ENCODE measurements around the gene RASL10B.
"Not testable (repeated sequence)": the region's sequence is repeated elsewhere in the genome, so short reads cannot be mapped to it uniquely, and the experiment has no call there.

Gene RASL10B

GRCh38 chr17:35731239-35731916 is at the start of gene RASL10B:
Gene RASL10B, plus strand, starts transcription at chr17:35731639. Its CDS starts 3,546 bp downstream, at chr17:35735185.
- DNase-seq (peak; percentile 41 to 46), ATAC-seq (peak; percentile 81)
- peak within 1 kb of the TSS; percentile 80 to 83 for H3K4me3 Mint-ChIP-seq
- H3K27me3 Mint-ChIP-seq = no peaks in the 10 kb centered on the region
- peak within 1 kb of the TSS; percentile 66 to 83 for H3K27ac Mint-ChIP-seq
- H3K4me1 Mint-ChIP-seq = peaks cover 30% of the 10 kb centered on the region
- H3K9me3 Mint-ChIP-seq = no peaks in the 10 kb centered on the region

- Mint-ChIP-seq H3K4me3 (no peak overlapping the region), H3K27ac (no peak overlapping the region), H3K27me3 (no peaks in the 10 kb centered on the region)
Measured at GRCh38 chr17:35683591-35683990, 47.8 kb upstream of the RASL10B start.

GRCh38 chr17:35684055-35684802 is 47.2 kb upstream of the RASL10B start:
- Mint-ChIP-seq H3K4me1 (peaks cover 3% of the 10 kb centered on the region), H3K27ac (no peak overlapping the region), H3K9me3 (no peaks in the 10 kb centered on the region), H3K4me3 (no peak overlapping the region), H3K27me3 (no peaks in the 10 kb centered on the region)
- no peak for ATAC-seq
- no peak for DNase-seq

More at GRCh38 chr17:35683591-35683990, 47.8 kb upstream of the RASL10B start:
- H3K4me1 Mint-ChIP-seq = peaks cover 10% of the 10 kb centered on the region
- no peak for ATAC-seq
- H3K9me3 Mint-ChIP-seq = no peaks in the 10 kb centered on the region
- DNase-seq = no peak

- H3K27ac Mint-ChIP-seq = no peak overlapping the region
Measured at GRCh38 chr17:35692512-35693210, 38.8 kb upstream of the RASL10B start.

GRCh38 chr17:35693662-35694061 is 37.8 kb upstream of the RASL10B start:
- Mint-ChIP-seq H3K4me3 (no peak overlapping the region), H3K27ac (no peak overlapping the region), H3K4me1 (no peaks in the 10 kb centered on the region), H3K9me3 (no peaks in the 10 kb centered on the region), H3K27me3 (no peaks in the 10 kb centered on the region)
- ATAC-seq = no peak
- DNase-seq = no peak

More at GRCh38 chr17:35692512-35693210, 38.8 kb upstream of the RASL10B start:
- H3K4me3 Mint-ChIP-seq = no peak overlapping the region
- DNase-seq = no peak
- no peaks in the 10 kb centered on the region for H3K27me3 Mint-ChIP-seq
- ATAC-seq = no peak
- no peaks in the 10 kb centered on the region for H3K9me3 Mint-ChIP-seq
- H3K4me1 Mint-ChIP-seq = no peaks in the 10 kb centered on the region

GRCh38 chr17:35694906-35695305 is 36.5 kb upstream of the RASL10B start:
- H3K27me3 Mint-ChIP-seq = no peaks in the 10 kb centered on the region
- no peaks in the 10 kb centered on the region for H3K9me3 Mint-ChIP-seq
- H3K4me3 Mint-ChIP-seq = no peak overlapping the region
- H3K27ac Mint-ChIP-seq = no peak overlapping the region
- DNase-seq (no peak), ATAC-seq (no peak)
- no peaks in the 10 kb centered on the region for H3K4me1 Mint-ChIP-seq

- Mint-ChIP-seq H3K27me3 (no peaks in the 10 kb centered on the region), H3K4me3 (no peak overlapping the region), H3K27ac (no peak overlapping the region), H3K4me1 (no peaks in the 10 kb centered on the region), H3K9me3 (no peaks in the 10 kb centered on the region)
- no peak for DNase-seq
- no peak for ATAC-seq
Measured at GRCh38 chr17:35695613-35696012, 35.8 kb upstream of the RASL10B start.

- no peak for ATAC-seq
- H3K27me3 Mint-ChIP-seq = no peaks in the 10 kb centered on the region
- no peak for DNase-seq
- peaks cover 0 to 7% of the 10 kb centered on the region in 2 donors for H3K9me3 Mint-ChIP-seq
- no peak overlapping the region for H3K27ac Mint-ChIP-seq
- no peaks in the 10 kb centered on the region for H3K4me1 Mint-ChIP-seq
- H3K4me3 Mint-ChIP-seq = no peak overlapping the region
Measured at GRCh38 chr17:35698800-35699199, 32.6 kb upstream of the RASL10B start.

- no peak for DNase-seq
- peaks cover 0 to 7% of the 10 kb centered on the region in 2 donors for H3K9me3 Mint-ChIP-seq
- H3K4me1 Mint-ChIP-seq = peaks cover 11% of the 10 kb centered on the region
- H3K27ac Mint-ChIP-seq = no peak overlapping the region
- no peaks in the 10 kb centered on the region for H3K27me3 Mint-ChIP-seq
- no peak for ATAC-seq
- no peak overlapping the region for H3K4me3 Mint-ChIP-seq
Measured at GRCh38 chr17:35700150-35700549, 31.3 kb upstream of the RASL10B start.

- no peak overlapping the region for H3K4me3 Mint-ChIP-seq
- H3K27ac Mint-ChIP-seq = no peak overlapping the region
- H3K9me3 Mint-ChIP-seq = peaks cover 0 to 7% of the 10 kb centered on the region in 2 donors
- peaks cover 12% of the 10 kb centered on the region for H3K4me1 Mint-ChIP-seq
- no peaks in the 10 kb centered on the region for H3K27me3 Mint-ChIP-seq
- ATAC-seq (no peak), DNase-seq (no peak)
Measured at GRCh38 chr17:35701491-35701890, 29.9 kb upstream of the RASL10B start.

GRCh38 chr17:35703308-35703707 is 28.1 kb upstream of the RASL10B start:
- not testable (repeated sequence) for H3K9me3 Mint-ChIP-seq, H3K27me3 Mint-ChIP-seq, ATAC-seq, DNase-seq, H3K4me3 Mint-ChIP-seq, H3K27ac Mint-ChIP-seq
- H3K4me1 Mint-ChIP-seq = peaks cover 28% of the 10 kb centered on the region

GRCh38 chr17:35705230-35705629 is 26.2 kb upstream of the RASL10B start:
- no peak overlapping the region for H3K27ac Mint-ChIP-seq
- no peaks in the 10 kb centered on the region for H3K27me3 Mint-ChIP-seq
- H3K4me1 Mint-ChIP-seq = peaks cover 36% of the 10 kb centered on the region
- ATAC-seq = no peak
- H3K9me3 Mint-ChIP-seq = peaks cover 0 to 7% of the 10 kb centered on the region in 2 donors
- DNase-seq = no peak
- H3K4me3 Mint-ChIP-seq = no peak overlapping the region

GRCh38 chr17:35705705-35706104 is 25.7 kb upstream of the RASL10B start:
- H3K4me1 Mint-ChIP-seq = peaks cover 36% of the 10 kb centered on the region
- no peak overlapping the region for H3K4me3 Mint-ChIP-seq
- H3K27me3 Mint-ChIP-seq = no peaks in the 10 kb centered on the region

GRCh38 chr17:35708149-35708548 is 23.3 kb upstream of the RASL10B start:
- Mint-ChIP-seq H3K4me3 (no peak overlapping the region), H3K27ac (no peak overlapping the region), H3K27me3 (no peaks in the 10 kb centered on the region), H3K4me1 (peaks cover 42% of the 10 kb centered on the region), H3K9me3 (no peaks in the 10 kb centered on the region)
- no peak for ATAC-seq
- DNase-seq = no peak

More at GRCh38 chr17:35705705-35706104, 25.7 kb upstream of the RASL10B start:
- ATAC-seq (no peak), DNase-seq (no peak)
- Mint-ChIP-seq H3K9me3 (peaks cover 0 to 7% of the 10 kb centered on the region in 2 donors), H3K27ac (no peak overlapping the region)

- ATAC-seq (no peak), DNase-seq (no peak)
- Mint-ChIP-seq H3K27me3 (no peaks in the 10 kb centered on the region), H3K4me1 (peaks cover 42% of the 10 kb centered on the region), H3K9me3 (no peaks in the 10 kb centered on the region), H3K27ac (no peak overlapping the region), H3K4me3 (no peak overlapping the region)
Measured at GRCh38 chr17:35708951-35709350, 22.5 kb upstream of the RASL10B start.

- no peaks in the 10 kb centered on the region for H3K27me3 Mint-ChIP-seq
- H3K4me1 Mint-ChIP-seq = peaks cover 34% of the 10 kb centered on the region
- H3K4me3 Mint-ChIP-seq = no peak overlapping the region
- DNase-seq (no peak), ATAC-seq (no peak)
- H3K9me3 Mint-ChIP-seq = no peaks in the 10 kb centered on the region
- H3K27ac Mint-ChIP-seq = no peak overlapping the region
Measured at GRCh38 chr17:35709874-35710273, 21.6 kb upstream of the RASL10B start.

Data from stimulated activated naive CD8-positive, alpha-beta T cell treated with anti-CD3 and anti-CD28 coated beads, Interleukin-15, amount 100 ng/mL, for 72 hours (primary cell).